ENCODE results near the gene SLC22A23. TPM values are rescaled to one million over a fixed set of nuclear protein-coding genes. Genes with fewer than 3 reads are reported as not detected.
A peak's percentile ranks its signal among the peaks of the same experiment; 100 is the strongest.

SLC22A23 gene, protein sequence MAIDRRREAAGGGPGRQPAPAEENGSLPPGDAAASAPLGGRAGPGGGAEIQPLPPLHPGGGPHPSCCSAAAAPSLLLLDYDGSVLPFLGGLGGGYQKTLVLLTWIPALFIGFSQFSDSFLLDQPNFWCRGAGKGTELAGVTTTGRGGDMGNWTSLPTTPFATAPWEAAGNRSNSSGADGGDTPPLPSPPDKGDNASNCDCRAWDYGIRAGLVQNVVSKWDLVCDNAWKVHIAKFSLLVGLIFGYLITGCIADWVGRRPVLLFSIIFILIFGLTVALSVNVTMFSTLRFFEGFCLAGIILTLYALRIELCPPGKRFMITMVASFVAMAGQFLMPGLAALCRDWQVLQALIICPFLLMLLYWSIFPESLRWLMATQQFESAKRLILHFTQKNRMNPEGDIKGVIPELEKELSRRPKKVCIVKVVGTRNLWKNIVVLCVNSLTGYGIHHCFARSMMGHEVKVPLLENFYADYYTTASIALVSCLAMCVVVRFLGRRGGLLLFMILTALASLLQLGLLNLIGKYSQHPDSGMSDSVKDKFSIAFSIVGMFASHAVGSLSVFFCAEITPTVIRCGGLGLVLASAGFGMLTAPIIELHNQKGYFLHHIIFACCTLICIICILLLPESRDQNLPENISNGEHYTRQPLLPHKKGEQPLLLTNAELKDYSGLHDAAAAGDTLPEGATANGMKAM
- 10 to 100 TPM; 18.2 to 73.1 (median 28.3) TPM for total RNA-seq

- Histone ChIP-seq H3K4me3 (peak within 1 kb of the TSS; percentile 51 to 69 (median 61)), H3K9me3 (no peaks in the 10 kb centered on the region), H3K27me3 (peaks cover 0 to 9% (median 0%) of the 10 kb centered on the region in 4 donors), H3K27ac (peak within 1 kb of the TSS; percentile 23 to 69 (median 54)), H3K4me1 (peaks cover 3 to 41% (median 22%) of the 10 kb centered on the region in 4 donors), H3K36me3 (no peaks in the 10 kb centered on the region)
- DNase-seq = peak; percentile 78 to 95
- TF ChIP-seq, protein P1, sequence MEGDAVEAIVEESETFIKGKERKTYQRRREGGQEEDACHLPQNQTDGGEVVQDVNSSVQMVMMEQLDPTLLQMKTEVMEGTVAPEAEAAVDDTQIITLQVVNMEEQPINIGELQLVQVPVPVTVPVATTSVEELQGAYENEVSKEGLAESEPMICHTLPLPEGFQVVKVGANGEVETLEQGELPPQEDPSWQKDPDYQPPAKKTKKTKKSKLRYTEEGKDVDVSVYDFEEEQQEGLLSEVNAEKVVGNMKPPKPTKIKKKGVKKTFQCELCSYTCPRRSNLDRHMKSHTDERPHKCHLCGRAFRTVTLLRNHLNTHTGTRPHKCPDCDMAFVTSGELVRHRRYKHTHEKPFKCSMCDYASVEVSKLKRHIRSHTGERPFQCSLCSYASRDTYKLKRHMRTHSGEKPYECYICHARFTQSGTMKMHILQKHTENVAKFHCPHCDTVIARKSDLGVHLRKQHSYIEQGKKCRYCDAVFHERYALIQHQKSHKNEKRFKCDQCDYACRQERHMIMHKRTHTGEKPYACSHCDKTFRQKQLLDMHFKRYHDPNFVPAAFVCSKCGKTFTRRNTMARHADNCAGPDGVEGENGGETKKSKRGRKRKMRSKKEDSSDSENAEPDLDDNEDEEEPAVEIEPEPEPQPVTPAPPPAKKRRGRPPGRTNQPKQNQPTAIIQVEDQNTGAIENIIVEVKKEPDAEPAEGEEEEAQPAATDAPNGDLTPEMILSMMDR (IDR thresholded peaks at IDR 0.05) = peak; percentile 59 to 91 (median 76)
- peak in 1 of 4 donors; percentile 64 for TF ChIP-seq POLR2A (IDR thresholded peaks at IDR 0.05)
- no peak for TF ChIP-seq EP300 (IDR thresholded peaks at IDR 0.05)
- no peak for TF ChIP-seq POLR2AphosphoS5 (IDR thresholded peaks at IDR 0.05)
- 1 to 2% methylated on average over 24 to 40 of the region's 97 CpGs for WGBS, 2 donors
- ATAC-seq (ENCODE audit: low FRiP score in 2 of 2) = peak; percentile 80 to 90
Measured at GRCh38 chr6:3456898-3457709, at the start of gene SLC22A23. Gene SLC22A23 (minus strand): TSS chr6:3457050. CDS start chr6:3456559, 491 bp downstream.

DNA sequence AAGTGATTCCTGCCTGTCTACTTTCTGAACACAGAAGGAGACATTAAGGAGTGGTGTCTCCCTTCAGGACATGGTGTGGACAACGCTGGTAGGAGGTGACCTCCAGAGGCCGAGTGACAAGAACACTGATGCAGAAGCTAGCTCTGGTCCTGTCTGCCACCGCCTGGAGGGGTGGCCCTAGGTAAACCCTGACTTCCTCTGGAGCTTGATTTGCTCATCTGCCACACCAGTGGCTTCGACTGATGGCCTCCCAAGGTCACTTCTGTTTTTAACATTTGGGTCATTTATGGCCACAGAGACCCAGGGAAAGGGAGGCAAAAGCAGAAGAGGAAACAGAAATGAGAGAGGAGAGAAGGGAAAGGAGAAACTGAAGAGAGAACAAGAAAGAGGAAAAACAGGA is 49.4 kb upstream of the SLC22A23 start:
- no peaks in the 10 kb centered on the region for H3K27me3 ChIP-seq
- ATAC-seq (ENCODE audit: low FRiP score in 2 of 2) (peak in 1 of 2 donors; percentile 47), DNase-seq (no peak)
- peaks cover 0 to 2% (median 0%) of the 10 kb centered on the region in 4 donors for H3K4me1 ChIP-seq
- WGBS, 2 donors = 60 to 69% methylated on average over 4 of the region's 4 CpGs
- no peak overlapping the region for H3K4me3 ChIP-seq
- H3K27ac ChIP-seq = no peak overlapping the region
- H3K9me3 ChIP-seq = no peaks in the 10 kb centered on the region
- no peak for TF ChIP-seq POLR2AphosphoS5 (IDR thresholded peaks at IDR 0.05)
- no peak for TF ChIP-seq EP300 (IDR thresholded peaks at IDR 0.05)
- TF ChIP-seq, protein P1 (IDR thresholded peaks at IDR 0.05) = no peak
- no peak for TF ChIP-seq POLR2A (IDR thresholded peaks at IDR 0.05)
- H3K36me3 ChIP-seq = no peaks in the 10 kb centered on the region

- TF ChIP-seq, protein P1 (IDR thresholded peaks at IDR 0.05) = no peak
- TF ChIP-seq POLR2A (IDR thresholded peaks at IDR 0.05) = no peak
- no peak for TF ChIP-seq POLR2AphosphoS5 (IDR thresholded peaks at IDR 0.05)
- Histone ChIP-seq H3K27me3 (no peaks in the 10 kb centered on the region), H3K4me1 (no peaks in the 10 kb centered on the region), H3K27ac (no peak overlapping the region), H3K4me3 (no peak overlapping the region), H3K36me3 (no peaks in the 10 kb centered on the region), H3K9me3 (no peaks in the 10 kb centered on the region)
- no peak for DNase-seq
- 86 to 89% methylated on average over 13 of the region's 13 CpGs for WGBS, 2 donors
- no peak for ATAC-seq (ENCODE audit: low FRiP score in 2 of 2)
Measured at GRCh38 chr6:3504938-3505805, 48.3 kb upstream of the SLC22A23 start.

DNA sequence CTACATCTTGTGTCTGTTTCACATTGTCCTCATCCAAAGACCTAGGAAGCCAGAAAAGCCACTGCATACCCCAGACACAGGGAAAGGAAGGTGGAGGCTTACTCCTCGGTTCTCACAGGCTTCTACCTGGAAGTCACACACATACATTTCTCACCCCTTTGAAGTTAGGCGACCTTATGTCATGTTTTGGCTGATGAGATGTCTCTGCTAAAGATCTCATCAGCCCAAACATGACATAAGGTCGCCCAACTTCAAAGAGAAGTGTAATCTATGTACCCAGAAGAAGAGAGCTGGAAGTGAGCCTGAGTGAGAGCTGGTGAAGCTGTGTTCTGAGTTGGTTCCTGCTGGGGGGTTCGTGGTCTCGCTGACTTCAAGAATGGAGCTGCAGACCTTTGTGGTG is 47.5 kb upstream of the SLC22A23 start:
- TF ChIP-seq, protein P1 (IDR thresholded peaks at IDR 0.05) = no peak
- H3K9me3 ChIP-seq = no peaks in the 10 kb centered on the region
- no peaks in the 10 kb centered on the region for H3K36me3 ChIP-seq
- no peak overlapping the region for H3K4me3 ChIP-seq
- H3K27ac ChIP-seq = no peak overlapping the region
- DNase-seq (no peak), ATAC-seq (ENCODE audit: low FRiP score in 2 of 2) (no peak)
- WGBS, 2 donors = 63 to 77% methylated on average over 5 of the region's 5 CpGs
- H3K27me3 ChIP-seq = no peaks in the 10 kb centered on the region
- H3K4me1 ChIP-seq = no peaks in the 10 kb centered on the region
